Endometrial microvascular endothelial cells (primary cell): ENCODE results near the gene NPAS3. TPM values are rescaled to one million over a fixed set of nuclear protein-coding genes. Genes with fewer than 3 reads are reported as not detected.

Source experiments
- in situ Hi-C: cut with HindIII; loops from 2 replicates; pipeline ENCODE4 v1.10.0; 2017; ENCODE audit warnings: low sequenced_read_pairs, low pct_unique_long_range_greater_than_20kb; ENCODE audit errors: inconsistent ontology term
- total RNA-seq: library from RNA; depleted of rRNA; stranded (reverse); fragments of >200 nt; gene quantifications from one replicate; pipeline ENCODE4 v1.2.3, GENCODE V29; 2015; ENCODE audit errors: inconsistent ontology term

The NPAS3 gene
- total RNA-seq, 1 donor from 2014 or later, result not detected

DNA sequence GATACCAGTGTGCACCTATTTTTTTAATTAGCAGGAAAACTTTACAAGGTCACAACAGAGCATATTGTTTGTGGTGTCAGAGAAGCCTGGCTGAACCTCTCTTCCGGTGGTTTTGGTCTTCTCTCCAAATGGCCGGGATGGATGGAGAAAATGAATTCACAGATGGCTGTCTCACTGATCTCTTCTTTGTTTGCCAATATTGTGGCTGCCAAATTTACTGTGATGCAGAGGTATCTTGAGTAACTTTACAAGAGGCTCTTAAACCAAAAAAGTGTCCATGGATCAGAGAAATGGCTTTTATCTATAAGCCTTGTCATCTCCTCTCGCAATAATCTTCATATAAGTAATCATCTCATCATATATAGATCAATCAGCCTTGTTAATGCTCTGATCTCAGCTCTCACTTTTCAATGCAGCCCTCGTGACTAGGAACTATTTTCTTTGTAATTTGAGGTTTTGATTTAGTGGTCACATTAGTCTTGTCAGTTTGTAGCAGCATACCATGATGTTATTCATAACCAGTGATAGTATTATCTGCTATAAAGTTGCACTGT, 704.1 kb downstream of the NPAS3 start:
- in situ Hi-C loops, result no loop called here

DNA sequence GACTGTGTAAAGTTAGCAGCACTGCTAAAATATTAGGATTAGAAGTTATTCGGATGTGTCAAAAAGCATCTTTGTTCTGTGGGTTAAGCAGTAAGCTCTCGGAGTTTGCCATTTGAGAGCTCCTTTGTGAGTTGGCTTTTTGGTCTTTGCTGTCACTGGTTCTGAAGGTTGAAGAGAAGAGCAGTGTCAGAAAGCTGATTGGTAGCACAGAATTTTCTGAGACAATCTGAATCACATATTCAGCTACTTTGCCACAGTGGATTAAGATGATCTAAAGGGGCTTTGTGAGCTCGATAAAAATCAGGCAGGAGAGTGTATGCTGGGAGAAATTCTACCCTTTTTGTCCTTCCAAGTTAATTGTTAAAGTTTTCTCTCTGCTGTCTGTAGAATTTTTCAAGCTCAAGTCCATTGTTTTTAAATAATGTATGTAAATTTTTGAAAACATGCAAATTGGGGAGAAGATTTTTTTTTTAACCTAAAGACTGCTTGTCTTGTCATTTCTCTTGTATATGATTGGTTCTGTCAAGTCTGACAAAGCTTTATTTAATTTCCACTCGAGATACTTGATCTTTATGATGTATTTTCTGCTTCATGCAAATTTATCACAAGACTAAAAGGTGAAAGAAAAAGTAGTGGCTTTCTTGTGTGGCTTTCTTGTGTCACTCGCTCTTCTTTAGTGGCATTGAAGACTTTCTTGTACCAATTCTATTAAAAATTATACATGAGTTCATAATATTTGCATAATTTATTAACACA, 704.9 kb downstream of the NPAS3 start:
- in situ Hi-C loops, result no loop called here

GRCh38 chr14:33646692-33647260, 708.1 kb downstream of the NPAS3 start:
- in situ Hi-C loops, result no loop called here

DNA sequence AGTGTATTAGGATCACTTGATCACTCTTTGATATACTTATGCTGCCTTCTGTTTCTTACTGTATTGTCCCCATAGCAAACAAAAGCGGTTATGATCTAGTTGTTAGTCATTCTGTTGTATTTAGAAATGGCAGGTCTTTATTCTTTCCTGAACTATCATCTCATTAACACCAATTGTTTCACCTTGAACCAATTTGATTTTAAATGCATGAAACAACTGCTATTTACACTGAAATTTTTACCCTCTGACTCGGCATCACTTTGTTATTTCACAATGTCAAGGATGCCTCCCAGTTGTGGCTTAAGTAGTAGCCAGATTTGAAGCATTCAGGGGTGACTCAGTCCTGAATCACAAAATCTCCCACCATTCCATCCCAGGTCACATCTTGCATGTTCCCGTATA, 708.7 kb downstream of the NPAS3 start:
- in situ Hi-C loops, result no loop called here

DNA sequence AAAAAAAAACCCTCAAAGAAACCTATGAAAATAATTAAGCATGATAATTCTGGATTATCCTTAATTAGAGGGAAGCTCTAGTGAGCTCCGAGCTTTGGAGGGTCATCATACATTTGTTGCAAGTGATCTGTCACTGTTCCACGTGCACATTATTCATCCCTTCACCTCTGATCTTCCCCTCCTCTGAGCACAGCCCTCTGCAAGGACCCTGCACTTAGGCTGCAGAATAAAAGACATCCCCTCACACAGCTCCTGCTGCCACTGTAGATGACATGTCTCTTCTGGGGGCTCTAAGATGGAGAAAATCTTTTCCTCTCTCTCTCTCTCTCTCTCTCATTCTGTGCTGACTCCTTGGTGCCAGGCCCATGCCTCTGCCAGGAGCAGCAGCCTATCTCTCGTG, 711.8 kb downstream of the NPAS3 start:
- in situ Hi-C loops, result no loop called here

- in situ Hi-C loops, result no loop called here
Observed at GRCh38 chr14:33652566-33653307, 714.1 kb downstream of the NPAS3 start.

- in situ Hi-C loops, result no loop called here
Observed at GRCh38 chr14:33653308-33653695, 714.6 kb downstream of the NPAS3 start.

DNA sequence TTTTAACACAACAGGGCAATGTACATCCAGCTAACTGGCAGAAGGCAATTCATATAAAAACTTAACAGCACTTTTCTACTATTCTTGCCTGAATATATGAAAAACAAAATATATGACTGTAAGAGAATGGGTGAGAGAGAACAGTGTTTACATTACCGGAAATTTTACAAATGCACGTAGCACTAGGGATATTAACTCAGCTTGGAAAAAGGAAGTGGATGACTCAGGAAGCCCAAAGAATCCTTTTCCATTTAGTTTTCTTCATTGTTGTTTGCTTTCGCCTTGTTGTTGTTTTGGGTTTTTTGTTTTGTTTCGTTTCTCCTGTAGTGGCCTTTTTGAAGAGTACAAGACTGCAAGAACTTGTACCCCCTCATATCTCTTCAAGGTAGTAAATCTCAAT, 716.7 kb downstream of the NPAS3 start:
- in situ Hi-C loops, result no loop called here

GRCh38 chr14:33657476-33657875, 718.8 kb downstream of the NPAS3 start:
- in situ Hi-C loops, result no loop called here

GRCh38 chr14:33660248-33660647, 721.6 kb downstream of the NPAS3 start:
- in situ Hi-C loops, result no loop called here

- in situ Hi-C loops, result no loop called here
Observed at GRCh38 chr14:33661101-33661500, 722.4 kb downstream of the NPAS3 start.

- in situ Hi-C loops, result no loop called here
Observed at GRCh38 chr14:33668066-33668465, 729.4 kb downstream of the NPAS3 start.

- in situ Hi-C loops, result no loop called here
Observed at GRCh38 chr14:33669111-33669510, 730.4 kb downstream of the NPAS3 start.

DNA sequence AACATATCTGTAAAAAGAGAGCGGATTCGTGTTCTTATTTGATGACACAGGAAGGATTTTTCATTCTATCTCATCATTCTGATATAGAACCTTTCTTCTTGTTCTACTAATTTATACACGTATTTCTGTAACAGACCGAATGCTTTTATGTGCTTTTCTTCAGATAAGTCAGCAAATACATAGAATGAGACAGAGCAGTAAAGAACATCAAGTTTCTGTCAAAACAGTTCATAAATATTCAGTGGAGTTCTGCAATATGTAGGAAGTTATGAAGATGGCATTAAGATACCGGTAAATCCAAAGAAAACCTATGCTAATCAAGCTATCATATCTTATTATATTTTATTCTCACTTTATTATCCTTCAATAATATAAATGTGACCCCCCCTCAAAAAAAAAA, 731.6 kb downstream of the NPAS3 start:
- in situ Hi-C loops, result no loop called here

- in situ Hi-C loops, result no loop called here
Observed at GRCh38 chr14:33671556-33671955, 732.9 kb downstream of the NPAS3 start.

DNA sequence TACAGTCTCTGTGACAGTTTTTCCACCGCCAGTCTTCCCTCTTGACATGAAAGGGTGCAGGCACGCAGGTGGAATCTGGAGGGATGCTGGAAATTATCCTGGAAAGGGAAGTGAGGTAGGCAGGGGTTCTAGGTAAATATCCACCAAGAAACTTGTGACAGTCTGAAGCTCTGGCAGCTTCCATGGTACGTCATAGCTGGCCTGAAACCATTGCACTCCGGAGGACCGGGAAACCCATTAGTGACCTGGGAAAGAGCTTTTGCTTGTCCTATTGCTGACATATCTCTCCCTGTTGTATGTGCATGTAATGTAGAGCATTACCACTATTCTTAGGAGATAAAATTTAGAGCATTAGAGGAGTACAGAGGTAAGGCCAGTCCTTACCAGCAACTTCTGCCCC, 736.2 kb downstream of the NPAS3 start:
- in situ Hi-C loops, result no loop called here

DNA sequence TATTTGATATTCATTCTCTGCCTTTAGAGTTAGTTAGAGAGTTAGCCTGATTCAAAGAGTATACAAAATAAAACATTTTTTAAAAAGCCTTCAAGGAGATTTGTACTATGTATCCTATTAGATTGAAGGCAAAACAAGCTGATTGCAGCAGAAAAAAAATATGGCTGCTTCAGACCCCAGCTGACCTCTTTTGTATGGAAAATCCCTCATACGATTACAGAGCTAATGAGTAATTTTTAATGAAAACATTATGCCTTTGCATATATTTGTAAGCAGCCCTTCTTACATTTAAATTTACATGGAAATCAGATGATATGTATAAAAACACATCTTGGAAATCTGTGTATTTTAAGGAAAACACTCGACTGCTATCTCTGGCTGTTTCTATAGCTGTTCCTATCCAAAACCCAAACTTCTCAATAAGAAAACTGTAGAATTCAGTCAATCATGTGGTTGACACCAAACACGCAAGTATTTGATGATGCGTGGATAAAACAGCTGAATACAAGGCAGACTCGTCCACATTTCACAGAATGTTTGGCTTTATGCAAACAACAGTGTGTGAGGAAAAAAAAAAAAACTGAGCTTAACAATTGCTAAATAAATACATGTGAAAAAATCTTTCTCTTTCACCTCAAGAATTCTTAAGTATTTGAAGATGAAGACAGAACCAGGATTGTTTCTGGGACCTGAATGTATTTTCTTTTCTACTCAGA, 736.9 kb downstream of the NPAS3 start:
- in situ Hi-C loops, result no loop called here

DNA sequence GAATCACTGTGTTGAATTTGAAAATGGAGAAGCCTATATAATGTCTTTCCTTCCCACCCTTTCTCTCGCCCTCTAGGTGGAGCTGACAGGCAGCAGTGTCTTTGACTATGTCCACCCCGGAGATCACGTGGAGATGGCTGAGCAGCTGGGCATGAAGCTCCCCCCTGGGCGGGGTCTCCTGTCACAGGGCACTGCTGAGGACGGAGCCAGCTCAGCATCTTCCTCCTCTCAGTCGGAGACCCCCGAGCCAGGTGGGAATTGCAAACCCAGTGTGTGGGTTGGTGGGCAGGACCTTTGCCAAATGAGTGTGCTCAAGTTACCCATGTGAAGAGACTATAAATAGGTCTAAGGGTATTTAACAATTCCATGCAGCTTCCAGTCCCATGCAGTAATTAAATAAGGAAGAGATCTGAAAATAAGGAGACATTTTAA, 737.5 kb downstream of the NPAS3 start:
- in situ Hi-C loops, result no loop called here

DNA sequence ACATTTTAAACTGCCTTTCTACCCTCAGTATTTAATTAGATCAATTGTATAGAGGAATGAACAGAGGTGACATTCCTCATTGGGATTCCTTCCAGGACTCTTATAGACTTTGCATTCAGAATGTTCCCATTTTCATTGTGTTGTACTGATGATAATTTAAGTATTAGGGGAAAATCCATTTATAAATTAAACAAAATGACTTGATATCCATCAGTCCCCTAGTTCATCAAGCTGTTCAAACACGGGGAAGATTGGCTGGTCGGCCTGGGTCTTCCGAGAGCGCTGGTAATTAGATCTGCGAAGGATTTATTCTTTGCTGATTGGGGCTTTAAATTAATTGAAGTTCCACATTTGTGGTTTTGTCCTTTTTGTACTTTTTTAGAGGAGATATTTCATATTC, 738.2 kb downstream of the NPAS3 start:
- in situ Hi-C loops, result no loop called here
